ENCODE measurements around the gene SLC4A8. TPM values are rescaled to one million over a fixed set of nuclear protein-coding genes. Genes with fewer than 3 reads are reported as not detected.

SLC4A8 gene
- total RNA-seq, 1 experiment from 2014 or later: 26.3 TPM

DNA sequence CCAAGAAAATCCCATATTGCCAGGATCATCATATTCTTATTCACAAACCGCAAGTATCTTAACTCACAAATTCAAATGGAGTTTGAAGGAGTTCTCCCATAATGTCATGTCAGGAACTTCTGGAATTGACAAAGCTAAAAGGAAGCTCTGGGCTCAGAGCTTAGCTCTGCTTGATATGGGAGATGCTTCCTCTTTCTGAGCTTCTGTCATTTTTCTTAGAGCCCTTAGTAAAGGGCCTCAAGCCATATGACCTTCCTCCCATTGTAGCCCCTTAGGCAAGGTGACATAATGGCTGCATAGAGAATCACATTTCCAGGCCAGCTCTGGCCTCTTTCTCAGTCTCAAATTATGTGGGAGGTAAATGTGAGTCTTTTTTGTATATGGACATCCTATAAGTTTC, 40.9 kb downstream of the SLC4A8 start:
- Histone ChIP-seq H2AFZ (ENCODE audit: low read length) (no peak overlapping the region), H3K18ac (ENCODE audit: insufficient read length, low read depth, low read length) (no peak overlapping the region), H2BK120ac (ENCODE audit: low read depth, low read length, poor library complexity, severe bottlenecking) (no peak overlapping the region), H3K27ac (ENCODE audit: insufficient read length, low read depth, low read length) (no peak overlapping the region), H3T11ph (ENCODE audit: low read length) (no peak overlapping the region), H2AK5ac (ENCODE audit: insufficient read length, low read length) (no peak overlapping the region), H4K91ac (ENCODE audit: insufficient read length, low read depth, low read length) (no peak overlapping the region), H3K27me3 (ENCODE audit: insufficient read depth, low read length) (no peaks in the 10 kb centered on the region), H2BK15ac (ENCODE audit: low read depth, low read length) (no peak overlapping the region), H3K4me2 (ENCODE audit: insufficient read depth, insufficient read length, low read length) (no peak overlapping the region), H4K5ac (ENCODE audit: insufficient read length, low read depth, low read length) (no peak overlapping the region), H3K23ac (ENCODE audit: insufficient read length, low read depth, low read length) (no peak overlapping the region), H2BK5ac (ENCODE audit: insufficient read length, low read length) (no peak overlapping the region), H3K14ac (ENCODE audit: insufficient read depth, low read length) (no peak overlapping the region), H3K4me1 (ENCODE audit: insufficient read depth, low read length) (no peaks in the 10 kb centered on the region), H2BK20ac (ENCODE audit: low read depth, low read length, poor library complexity, severe bottlenecking) (no peak overlapping the region), H3K23me2 (ENCODE audit: insufficient read length, low read depth, low read length, poor library complexity, severe bottlenecking) (no peaks in the 10 kb centered on the region), H3K9ac (ENCODE audit: extremely low read depth, insufficient read length, low read length) (no peak overlapping the region), H3K9me3 (ENCODE audit: control insufficient read depth, low read depth, low read length) (no peaks in the 10 kb centered on the region), H3K4ac (ENCODE audit: low read depth, low read length) (no peak overlapping the region), H3K79me2 (ENCODE audit: insufficient read depth, low read length) (no peaks in the 10 kb centered on the region), H4K20me1 (ENCODE audit: control insufficient read depth, insufficient read depth, insufficient read length) (no peaks in the 10 kb centered on the region), H3K79me1 (ENCODE audit: insufficient read depth, low read depth, low read length, poor library complexity, severe bottlenecking) (no peaks in the 10 kb centered on the region), H3K56ac (ENCODE audit: insufficient read length, low read depth, low read length) (no peak overlapping the region), H4K8ac (replicated peaks; ENCODE audit: insufficient read length, low read depth, low read length) (no peak overlapping the region), H2BK12ac (ENCODE audit: insufficient read length, low read depth, low read length) (no peak overlapping the region)
- H3K36me3 Mint-ChIP-seq (ENCODE audit: insufficient read depth in 1 of 3, low read depth in 3 of 3): peaks cover 0 to 57% (median 23%) of the 10 kb centered on the region in 3 experiments; a peak in 5 of 7 replicates
- DNase-seq: no peak
- H3K4me1 Mint-ChIP-seq: no peaks in the 10 kb centered on the region
- H3K9me3 Mint-ChIP-seq: no peaks in the 10 kb centered on the region
- TF ChIP-seq, protein P1, sequence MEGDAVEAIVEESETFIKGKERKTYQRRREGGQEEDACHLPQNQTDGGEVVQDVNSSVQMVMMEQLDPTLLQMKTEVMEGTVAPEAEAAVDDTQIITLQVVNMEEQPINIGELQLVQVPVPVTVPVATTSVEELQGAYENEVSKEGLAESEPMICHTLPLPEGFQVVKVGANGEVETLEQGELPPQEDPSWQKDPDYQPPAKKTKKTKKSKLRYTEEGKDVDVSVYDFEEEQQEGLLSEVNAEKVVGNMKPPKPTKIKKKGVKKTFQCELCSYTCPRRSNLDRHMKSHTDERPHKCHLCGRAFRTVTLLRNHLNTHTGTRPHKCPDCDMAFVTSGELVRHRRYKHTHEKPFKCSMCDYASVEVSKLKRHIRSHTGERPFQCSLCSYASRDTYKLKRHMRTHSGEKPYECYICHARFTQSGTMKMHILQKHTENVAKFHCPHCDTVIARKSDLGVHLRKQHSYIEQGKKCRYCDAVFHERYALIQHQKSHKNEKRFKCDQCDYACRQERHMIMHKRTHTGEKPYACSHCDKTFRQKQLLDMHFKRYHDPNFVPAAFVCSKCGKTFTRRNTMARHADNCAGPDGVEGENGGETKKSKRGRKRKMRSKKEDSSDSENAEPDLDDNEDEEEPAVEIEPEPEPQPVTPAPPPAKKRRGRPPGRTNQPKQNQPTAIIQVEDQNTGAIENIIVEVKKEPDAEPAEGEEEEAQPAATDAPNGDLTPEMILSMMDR (conservative IDR thresholded peaks at IDR 0.05): no peak
- no peaks in the 10 kb centered on the region; the same call in 1 of the 2 replicates for H3K27me3 Mint-ChIP-seq (ENCODE audit: low read depth)
- H3K4me3 Mint-ChIP-seq: no peak overlapping the region
- WGBS (ENCODE audit: extremely low coverage, insufficient read length, low lambda C conversion rate): no CpG with 5 or more reads among the region's 1 CpG
- no peak overlapping the region for H3K27ac Mint-ChIP-seq

All from H9 (cell line).